GM18867 (cell line): ENCODE results near the gene MPP3.
"Not testable (repeated sequence)": the region's sequence is repeated elsewhere in the genome, so short reads cannot be mapped to it uniquely, and the experiment has no call there.

ENCODE experiments used
- ATAC-seq: cut with Tn5 transposase; IDR thresholded peaks from one replicate; pipeline ENCODE4 v1.9.1; 2021; ENCODE audit warnings: mild to moderate bottlenecking, moderate library complexity; ENCODE audit not compliant: unreplicated experiment

The MPP3 gene

DNA sequence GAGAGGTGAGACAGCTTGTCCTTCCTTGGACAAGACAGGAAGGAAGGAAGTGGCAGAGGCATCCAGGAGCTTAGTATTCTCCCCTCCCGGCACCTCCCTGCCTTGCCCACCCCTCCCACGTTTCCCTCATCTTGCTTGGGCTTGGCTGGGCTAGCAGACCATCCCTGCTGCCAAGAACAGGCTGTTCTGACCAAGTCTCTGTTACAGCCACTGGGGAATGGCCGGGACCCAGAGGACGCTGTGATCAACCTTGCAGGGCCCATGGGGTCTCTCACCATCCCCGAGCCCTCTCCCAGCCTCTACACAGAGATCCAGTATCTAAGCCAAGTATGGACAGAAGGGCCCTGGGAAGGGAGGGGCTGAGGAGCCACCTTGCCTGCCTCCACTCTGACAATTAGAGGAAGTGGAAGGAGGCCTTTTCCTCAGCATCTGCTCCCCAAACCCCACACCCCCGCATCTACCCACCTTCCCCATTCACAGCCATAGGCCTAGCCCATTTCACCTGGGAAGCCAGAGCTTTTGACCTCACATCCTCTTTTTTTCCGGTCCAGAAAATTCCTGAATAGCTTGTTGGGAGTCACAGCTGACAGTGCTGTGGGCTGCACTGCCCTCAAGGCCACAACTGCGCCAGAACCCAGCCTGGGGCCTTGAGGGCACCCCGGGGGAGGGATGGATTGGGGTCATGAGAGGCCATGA is 28.1 kb upstream of the MPP3 start:
- no peak for ATAC-seq

DNA sequence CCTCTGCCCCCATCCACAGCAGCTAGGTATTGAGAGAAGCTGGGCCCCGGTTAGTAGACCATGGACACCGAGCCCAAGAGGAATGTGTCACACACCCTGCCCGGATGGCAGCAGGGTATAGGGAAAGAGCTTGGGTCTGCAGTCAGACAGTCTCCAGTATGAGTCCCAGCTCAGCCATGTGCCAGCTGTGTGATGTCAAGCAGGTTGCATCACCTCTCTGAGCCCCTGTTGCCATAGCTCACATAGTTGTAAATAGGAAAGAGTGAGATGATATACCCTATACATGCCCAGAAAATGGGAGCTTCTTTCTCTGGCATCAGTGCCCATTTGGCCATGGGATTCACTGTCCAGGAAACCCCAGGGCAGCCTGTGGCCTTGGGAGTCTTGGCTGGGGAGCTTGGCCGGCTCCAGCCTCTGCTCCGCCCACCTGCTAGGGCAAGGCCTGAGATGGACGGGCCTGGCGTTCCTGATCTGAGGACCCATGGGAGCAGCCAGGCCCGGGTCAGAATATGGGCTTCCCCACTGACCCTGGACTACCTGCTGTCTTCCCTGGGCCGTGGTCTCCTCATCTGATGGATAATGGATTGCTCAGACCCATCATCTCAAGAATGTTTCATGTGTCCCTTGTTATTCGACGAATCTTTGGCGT is 27.3 kb upstream of the MPP3 start:
- ATAC-seq: no peak

- ATAC-seq: no peak
Measured at GRCh38 chr17:43857957-43858600, 25.1 kb upstream of the MPP3 start.

DNA sequence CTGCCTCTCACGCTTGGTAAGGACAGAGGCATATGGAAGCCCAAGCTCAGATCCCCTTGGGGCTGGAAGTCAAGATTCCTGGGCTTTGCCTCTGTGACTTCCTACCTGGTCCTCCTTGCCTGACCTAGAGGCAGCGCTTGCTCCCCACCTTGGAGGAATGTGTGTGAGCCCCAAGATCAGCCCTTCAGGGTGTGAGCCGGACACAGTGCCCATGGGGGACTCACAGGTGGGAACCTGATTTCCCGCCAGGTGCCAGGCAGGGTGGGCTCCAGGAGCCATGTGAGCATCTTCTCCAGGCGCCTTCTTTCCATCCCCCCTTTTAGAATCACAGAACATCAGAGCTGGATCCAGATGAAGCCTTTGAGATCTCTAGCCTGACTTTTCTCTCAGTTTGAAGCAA is 24.2 kb upstream of the MPP3 start:
- ATAC-seq: no peak

DNA sequence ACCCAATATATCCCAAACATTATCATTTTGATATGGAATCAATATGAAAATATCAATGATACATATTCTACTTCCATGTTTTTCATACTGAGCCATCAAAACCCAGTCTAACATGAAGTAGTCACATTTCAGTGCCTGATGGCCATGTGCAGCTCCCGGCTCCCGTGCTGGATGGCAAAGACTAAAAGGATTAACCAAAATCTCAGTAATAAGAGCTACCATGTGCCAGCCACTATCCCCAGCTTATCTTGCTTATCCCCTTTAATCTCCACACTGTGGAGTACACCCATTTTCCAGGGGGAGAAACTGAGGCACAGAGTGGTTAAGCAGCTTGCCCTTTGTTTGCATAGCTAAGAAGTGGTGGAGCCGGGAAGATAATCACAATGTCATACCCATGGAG is 23.2 kb upstream of the MPP3 start:
- ATAC-seq: no peak

- ATAC-seq: no peak
Measured at GRCh38 chr17:43855061-43855460, 22.1 kb upstream of the MPP3 start.

GRCh38 chr17:43854498-43854897 is 21.6 kb upstream of the MPP3 start:
- no peak for ATAC-seq

GRCh38 chr17:43853546-43853945 is 20.6 kb upstream of the MPP3 start:
- no peak for ATAC-seq

GRCh38 chr17:43852571-43852970 is 19.6 kb upstream of the MPP3 start:
- ATAC-seq: no peak

DNA sequence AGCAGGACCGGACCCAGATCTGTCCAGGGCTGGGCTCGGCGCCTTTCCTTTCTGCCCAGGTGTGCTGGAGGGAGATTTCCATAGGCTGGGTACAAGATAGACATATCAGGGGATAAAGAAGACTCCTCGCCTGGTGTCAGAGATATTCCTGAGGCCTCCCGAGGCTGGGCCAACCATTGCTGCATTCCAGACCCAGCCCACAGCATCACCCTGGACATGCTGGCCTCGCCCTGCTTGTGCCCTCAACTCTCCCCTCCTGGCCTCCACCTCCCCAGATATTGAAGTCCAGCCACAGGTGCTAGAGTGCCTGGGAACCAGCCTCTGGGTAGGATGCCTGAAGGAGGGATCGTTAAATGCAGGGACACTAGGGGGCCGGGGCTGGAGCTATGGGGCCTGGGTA is 16.2 kb upstream of the MPP3 start:
- ATAC-seq: no peak

DNA sequence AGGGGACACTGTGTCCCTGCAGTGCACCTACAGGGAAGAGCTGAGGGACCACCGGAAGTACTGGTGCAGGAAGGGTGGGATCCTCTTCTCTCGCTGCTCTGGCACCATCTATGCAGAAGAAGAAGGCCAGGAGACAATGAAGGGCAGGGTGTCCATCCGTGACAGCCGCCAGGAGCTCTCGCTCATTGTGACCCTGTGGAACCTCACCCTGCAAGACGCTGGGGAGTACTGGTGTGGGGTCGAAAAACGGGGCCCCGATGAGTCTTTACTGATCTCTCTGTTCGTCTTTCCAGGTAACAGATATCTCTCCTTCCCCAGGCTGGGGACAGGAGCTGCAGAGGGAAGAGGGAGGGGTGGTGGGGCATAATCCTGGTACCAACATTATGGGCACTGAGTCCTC is 15.7 kb upstream of the MPP3 start:
- no peak for ATAC-seq

DNA sequence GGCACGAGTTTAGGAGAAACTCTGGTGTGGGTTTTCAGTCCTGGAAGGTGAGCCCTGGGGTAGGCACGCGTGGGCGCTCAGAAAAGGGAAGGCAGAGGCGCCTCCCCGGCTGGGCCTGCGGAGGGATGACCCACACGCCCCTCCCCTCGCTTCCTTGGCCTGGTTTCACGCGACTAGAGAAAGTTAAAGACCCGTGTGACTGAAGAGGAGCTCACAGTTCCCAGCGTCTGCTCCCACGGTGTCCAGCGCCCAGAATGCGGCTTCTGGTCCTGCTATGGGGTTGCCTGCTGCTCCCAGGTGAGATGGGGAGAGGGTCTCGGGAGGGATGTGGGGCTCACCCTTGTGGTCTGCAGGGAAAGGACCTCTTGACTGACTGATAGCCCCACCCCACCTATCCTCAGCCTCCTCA is 14.0 kb upstream of the MPP3 start, which contains the start of gene CD300LG:
CD300LG (plus strand) TSS at position 214 of the 409 bp plus-strand sequence; CDS start at position 255, 41 bp downstream.
- no peak for ATAC-seq

DNA sequence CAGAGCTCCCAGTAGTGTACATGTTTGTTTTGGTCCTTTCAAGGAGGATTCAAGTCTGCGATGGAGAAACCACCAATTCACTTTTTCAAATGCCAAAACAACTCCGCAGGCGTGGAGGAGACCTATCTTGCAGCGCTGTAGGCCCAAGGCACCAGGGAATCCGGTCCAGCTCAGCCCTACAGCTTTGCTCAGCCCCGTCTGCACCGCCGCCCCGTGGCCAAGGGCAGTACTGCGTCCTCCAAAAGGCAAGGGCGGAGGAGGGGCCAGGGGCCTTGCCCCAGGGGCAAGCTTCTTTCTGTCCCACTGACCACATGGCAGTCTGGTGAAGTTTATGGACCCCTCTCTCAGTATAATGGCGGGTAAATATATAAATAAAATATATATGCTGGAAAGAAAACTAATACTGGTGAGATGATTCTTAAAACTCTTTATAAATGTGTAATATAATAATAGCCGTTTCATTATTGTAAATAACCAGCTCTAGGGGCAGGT is 13.3 kb upstream of the MPP3 start:
- ATAC-seq: no peak

DNA sequence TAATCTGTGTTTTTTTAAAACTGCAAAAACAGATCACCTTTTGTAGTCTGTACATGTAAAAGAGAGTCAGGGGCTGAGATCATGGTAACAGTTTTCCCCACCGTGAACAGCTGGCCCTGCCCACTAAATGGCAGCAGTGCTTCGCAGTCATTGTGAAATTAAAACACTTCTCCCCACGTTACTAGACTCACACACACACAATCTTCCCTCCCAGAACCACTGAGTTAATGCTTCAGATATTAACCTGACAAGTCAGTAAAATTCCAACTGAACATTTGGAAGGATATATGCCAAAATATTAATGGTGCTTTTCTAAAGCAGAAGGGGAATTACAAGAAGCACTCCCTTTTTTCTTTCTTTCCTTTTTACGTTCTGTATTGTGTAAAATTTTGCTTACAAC is 12.8 kb upstream of the MPP3 start:
- no peak for ATAC-seq

DNA sequence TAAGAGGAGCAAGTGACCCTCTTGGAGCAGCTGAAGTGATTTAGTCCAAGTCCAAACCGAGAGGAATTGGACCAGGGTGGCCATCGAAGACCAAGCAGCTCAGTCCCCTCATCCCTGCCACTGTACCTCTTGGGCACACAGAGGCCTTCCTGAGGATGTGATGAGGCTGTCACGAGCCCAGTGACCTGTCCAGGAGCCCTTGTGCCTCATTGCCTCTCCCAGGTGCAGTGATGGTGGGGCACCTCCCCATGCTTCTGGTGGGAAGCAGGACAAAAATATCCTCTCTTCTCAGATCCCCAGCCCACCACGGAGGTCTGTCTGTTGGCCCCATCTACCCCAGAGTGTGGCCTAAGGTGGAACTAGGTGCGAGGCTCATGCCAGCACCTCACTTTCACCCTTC is 11.3 kb upstream of the MPP3 start:
- no peak for ATAC-seq

GRCh38 chr17:43842975-43843325 is 10.0 kb upstream of the MPP3 start:
- no peak for ATAC-seq

DNA sequence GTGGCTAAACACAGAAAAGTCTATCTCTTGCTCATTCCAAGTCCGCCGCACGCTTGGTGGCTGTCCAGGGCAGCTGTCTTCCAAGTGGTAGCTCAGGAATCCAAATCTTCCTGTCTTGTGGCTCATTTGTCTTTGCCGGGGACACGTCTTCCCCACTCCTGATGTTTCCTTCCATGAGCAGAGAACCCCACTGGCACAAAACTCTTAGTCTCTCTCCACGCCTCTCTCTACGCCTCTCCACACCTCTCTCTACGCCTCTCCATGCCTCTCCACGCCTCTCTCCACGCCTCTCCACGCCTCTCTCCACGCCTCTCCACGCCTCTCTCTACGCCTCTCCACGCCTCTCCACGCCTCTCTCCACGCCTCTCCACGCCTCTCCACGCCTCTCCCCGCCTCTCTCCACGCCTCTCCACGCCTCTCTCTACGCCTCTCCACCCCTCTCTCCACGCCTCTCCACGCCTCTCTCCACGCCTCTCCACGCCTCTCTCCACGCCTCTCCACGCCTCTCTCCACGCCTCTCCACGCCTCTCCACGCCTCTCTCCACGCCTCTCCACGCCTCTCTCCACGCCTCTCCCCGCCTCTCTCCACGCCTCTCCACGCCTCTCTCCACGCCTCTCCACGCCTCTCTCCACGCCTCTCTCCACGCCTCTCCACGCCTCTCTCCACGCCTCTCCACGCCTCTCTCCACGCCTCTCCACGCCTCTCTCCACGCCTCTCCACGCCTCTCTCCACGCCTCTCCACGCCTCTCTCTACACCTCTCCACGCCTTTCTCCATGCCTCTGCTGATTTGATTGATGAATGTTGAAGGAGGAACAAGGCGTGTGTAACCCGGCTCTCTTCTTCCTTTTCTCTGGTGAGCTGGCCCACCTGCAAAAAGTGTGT is 9.4 kb upstream of the MPP3 start:
- ATAC-seq: not testable (repeated sequence)

- no peak for ATAC-seq
Measured at GRCh38 chr17:43841282-43841681, 8.3 kb upstream of the MPP3 start.

DNA sequence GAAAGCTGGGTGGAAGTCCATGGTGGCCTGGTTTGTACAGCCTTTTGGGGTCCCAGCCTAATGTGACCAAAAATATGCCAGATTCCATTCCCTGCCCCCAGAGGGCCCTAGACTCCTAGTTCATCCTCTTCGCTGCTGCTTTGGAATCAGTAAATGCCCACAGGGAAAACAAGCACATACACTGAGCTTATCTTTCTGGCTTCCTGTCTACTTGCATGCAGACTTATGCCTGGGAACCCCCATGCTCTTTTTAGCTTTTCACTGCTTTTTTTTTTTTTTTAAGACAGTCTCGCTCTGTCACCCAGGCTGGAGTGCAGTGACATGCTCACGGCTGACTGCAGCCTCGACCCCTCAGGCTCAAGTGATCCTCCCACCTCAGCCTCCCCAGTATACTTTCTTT is 7.9 kb upstream of the MPP3 start:
- no peak for ATAC-seq

GRCh38 chr17:43839670-43840108 is 6.7 kb upstream of the MPP3 start:
- ATAC-seq: no peak

- no peak for ATAC-seq
Measured at GRCh38 chr17:43834106-43834505, 1.2 kb upstream of the MPP3 start.
